ENCODE results near the gene MAP2K2.

Gene MAP2K2

GRCh38 chr19:4084547-4084877 is 39.4 kb downstream of the MAP2K2 start:
- no peak overlapping the region for H3K4me3 ChIP-seq (ENCODE audit: low read depth, low read length)
- no peak for TF ChIP-seq CTCF (conservative IDR thresholded peaks at IDR 0.05; ENCODE audit: low read depth, low read length)
- no peak for DNase-seq (ENCODE audit: low read depth)

DNA sequence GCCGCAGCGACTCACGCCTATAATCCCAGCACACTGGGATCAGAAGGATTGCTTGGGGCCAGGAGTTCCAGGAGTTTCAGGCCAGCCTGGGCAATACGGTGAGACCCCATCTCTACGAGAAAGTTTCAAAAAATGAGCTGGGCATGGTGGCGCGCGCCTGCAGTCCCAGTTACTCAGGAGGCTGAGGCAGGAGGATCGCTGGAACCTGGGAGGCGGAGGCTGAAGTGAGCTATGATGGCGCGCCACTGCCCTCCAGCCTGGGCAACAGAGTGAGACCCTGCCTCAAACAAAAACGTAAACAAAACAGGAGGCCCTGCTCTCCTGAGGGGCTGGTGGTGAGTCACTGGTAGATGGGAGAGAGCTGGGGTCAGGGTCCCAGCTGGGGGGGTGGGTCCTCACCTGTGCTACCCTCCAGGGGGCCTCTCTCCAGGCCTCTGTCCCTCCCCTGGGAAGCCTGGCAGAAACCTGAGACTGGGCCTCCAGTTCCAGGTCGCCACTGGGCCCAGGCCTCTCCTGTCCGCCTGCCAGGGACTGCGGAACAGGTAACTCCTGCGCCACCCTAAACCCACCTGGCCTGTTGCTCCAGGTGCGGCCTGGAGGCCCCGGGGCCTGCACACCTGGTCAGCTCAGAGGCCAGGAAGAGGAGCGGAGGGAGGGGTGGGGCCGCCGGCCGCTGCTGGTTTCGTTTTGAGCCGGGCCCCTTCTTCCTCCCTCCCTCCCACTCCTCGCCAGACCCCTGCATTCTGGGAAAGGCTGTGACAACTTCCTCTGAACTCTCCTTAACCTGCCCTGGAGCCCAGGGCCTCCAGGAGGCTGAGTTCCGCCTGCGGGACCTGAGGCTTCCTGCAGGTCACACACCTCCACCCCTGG is 40.0 kb downstream of the MAP2K2 start:
- peak overlapping the region; percentile 42 for H3K4me3 ChIP-seq (ENCODE audit: low read depth, low read length)
- no peak for TF ChIP-seq CTCF (conservative IDR thresholded peaks at IDR 0.05; ENCODE audit: low read depth, low read length)
- peak; percentile 44 for DNase-seq (ENCODE audit: low read depth)

GRCh38 chr19:4082172-4082571 is 41.8 kb downstream of the MAP2K2 start:
- H3K4me3 ChIP-seq (ENCODE audit: low read depth, low read length): no peak overlapping the region
- DNase-seq (ENCODE audit: low read depth): no peak

DNA sequence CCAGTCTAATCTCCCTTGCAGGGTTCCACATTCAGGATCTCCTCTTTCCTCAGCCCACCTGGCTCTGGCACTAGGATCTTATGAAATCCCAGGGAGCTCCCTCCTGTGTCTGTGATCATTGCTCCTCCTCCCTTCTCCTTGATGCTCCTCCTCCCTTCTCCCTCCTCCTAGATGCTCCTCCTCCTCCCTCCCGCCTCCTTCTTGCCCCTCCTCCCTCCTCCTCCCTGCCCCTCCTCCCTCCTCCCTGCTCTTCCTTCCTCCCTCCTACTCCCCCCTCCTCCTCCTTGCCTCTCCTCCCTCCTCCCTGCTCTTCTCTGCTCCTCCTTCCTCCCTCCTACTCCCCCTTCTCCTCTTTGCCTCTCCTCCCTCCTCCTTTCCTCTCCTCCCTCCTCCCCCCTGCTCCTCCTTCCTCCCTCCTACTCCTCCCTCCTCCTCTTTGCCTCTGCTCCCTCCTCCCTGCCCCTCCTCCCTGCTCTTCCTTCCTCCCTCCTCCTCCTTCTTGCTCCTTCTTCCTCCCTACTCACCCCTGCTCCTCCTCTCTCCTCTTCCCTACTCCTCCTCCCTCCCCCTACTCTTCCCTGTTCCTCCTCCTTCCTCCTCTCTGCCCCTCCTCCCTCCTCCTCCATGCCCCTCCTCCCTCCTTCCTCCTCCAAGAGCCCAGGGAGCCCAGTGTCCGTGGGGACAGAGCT is 42.3 kb downstream of the MAP2K2 start:
- no peak overlapping the region for H3K4me3 ChIP-seq (ENCODE audit: low read depth, low read length)
- DNase-seq (ENCODE audit: low read depth): peak; percentile 44

More at GRCh38 chr19:4082172-4082571, 41.8 kb downstream of the MAP2K2 start:
- TF ChIP-seq CTCF (conservative IDR thresholded peaks at IDR 0.05; ENCODE audit: low read depth, low read length): no peak

DNA sequence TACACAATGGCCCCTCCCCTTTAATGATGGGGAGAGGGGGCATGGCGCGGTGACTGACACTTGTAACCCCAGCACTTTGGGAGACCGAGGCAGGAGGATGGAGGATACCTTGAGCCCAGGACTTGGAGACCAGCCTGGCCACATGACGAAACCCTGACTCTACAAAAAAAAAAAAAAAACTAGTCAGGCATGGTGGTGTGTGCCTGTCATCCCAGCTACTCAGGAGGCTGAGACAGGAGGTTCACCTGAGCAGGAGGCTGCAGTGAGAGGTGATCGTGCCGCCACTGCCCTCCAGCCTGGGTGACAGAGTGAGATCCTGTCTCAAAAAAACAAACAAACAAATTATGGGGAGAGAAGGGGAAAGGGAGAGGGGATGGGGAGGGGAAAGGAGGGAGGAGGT is 43.4 kb downstream of the MAP2K2 start:
- no peak for DNase-seq (ENCODE audit: low read depth)
- no peak for TF ChIP-seq CTCF (conservative IDR thresholded peaks at IDR 0.05; ENCODE audit: low read depth, low read length)
- no peak overlapping the region for H3K4me3 ChIP-seq (ENCODE audit: low read depth, low read length)

More for the DNA sequence above, 42.3 kb downstream of the MAP2K2 start:
- no peak for TF ChIP-seq CTCF (conservative IDR thresholded peaks at IDR 0.05; ENCODE audit: low read depth, low read length)

DNA sequence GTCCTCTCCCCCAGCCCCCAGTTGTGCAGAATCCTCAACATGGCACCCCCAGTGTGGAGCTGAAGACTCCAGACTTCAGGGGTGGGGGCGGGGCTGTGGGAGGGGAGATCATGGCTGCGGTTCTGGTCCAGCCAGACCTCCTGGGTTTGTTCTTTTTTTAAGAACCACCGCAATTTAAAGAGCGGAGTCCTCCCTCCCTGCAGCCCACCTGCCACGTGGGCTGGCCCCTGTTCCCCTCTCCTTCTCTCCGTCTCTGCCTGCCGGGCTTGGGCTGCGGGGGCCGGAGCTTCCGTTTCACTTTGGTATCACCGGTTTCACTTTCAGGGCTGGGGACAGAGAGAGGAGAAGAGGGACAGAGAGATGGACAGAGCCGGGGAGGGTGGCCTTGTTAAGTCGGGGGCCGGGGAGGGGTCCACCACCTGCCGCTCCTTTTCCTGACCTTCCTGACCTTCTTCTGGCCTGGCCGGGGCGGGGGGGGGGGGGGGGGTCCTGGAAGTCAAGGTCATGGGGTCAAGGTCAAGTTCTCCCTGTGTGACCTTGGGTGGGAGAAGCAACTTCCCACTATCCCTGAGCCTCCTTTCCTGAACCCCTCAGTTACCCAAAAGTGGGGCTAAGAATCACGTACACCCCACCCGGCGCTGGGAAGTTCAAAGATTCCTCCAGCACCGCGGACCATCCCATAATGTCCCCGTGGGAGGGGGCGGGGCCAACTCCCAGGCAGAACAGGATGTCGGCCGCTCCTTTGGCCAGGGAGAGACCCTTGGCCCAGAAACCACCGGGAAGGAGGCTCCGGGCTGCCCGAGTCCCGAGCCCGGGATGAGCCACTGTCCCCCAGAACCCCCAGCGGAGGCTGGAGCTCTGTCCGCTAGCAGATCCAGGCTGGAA is 45.9 kb downstream of the MAP2K2 start:
- no peak for DNase-seq (ENCODE audit: low read depth)
- peak overlapping the region; percentile 66 for H3K4me3 ChIP-seq (ENCODE audit: low read depth, low read length)
- TF ChIP-seq CTCF (conservative IDR thresholded peaks at IDR 0.05; ENCODE audit: low read depth, low read length): no peak

Measured in choroid plexus epithelial cell (primary cell).